ENCODE data around the gene NDUFS2.

- TF ChIP-seq CTCF (IDR thresholded peaks at IDR 0.05 in 4 of 5, conservative IDR thresholded peaks at IDR 0.05 in 1 of 5) (no peak), POLR2A (IDR thresholded peaks at IDR 0.05) (no peak)
Observed at GRCh38 chr1:161251579-161251978, 49.4 kb downstream of the NDUFS2 start.

Measured in gastrocnemius medialis (tissue), 4 donors.